Activated CD4-positive, alpha-beta memory T cell treated with anti-CD3 and anti-CD28 coated beads, Interleukin-2, amount 10 ng/mL, durations not matched to agents 7 days and 5 days (primary cell): ENCODE data around the gene C1orf159. TPM values are rescaled to one million over a fixed set of nuclear protein-coding genes. Genes with fewer than 3 reads are reported as not detected.

Experiments used
- CTCF ChIA-PET: fragments of 350-600 bp; sonication (Branson Sonifier 250); formaldehyde crosslinking; loops from one replicate; lab custom pipeline; 2021; ENCODE audit warnings: antibody characterized with exemption, inconsistent platforms; lab: Charles Lee
- POLR2A ChIA-PET: fragments of 350-600 bp; sonication (Branson Sonifier 250); formaldehyde crosslinking; loops from one replicate; lab custom pipeline; 2021; ENCODE audit warnings: antibody characterized with exemption; lab: Charles Lee
- DNase-seq: peaks from one replicate; pipeline ENCODE4 v3.0.0-alpha.2; 2020
- H3K27ac Mint-ChIP-seq: one replicate; pipeline ENCODE4 v1.8.0; 2021; ENCODE audit warnings: mild to moderate bottlenecking, mixed read lengths
- H3K27me3 Mint-ChIP-seq: one replicate; pipeline ENCODE4 v1.8.0; 2021; ENCODE audit warnings: mixed read lengths
- H3K36me3 Mint-ChIP-seq: one replicate; pipeline ENCODE4 v1.8.0; 2021; ENCODE audit warnings: low read depth, mixed read lengths
- H3K4me1 Mint-ChIP-seq: one replicate; pipeline ENCODE4 v1.8.0; 2021; ENCODE audit warnings: mixed read lengths
- H3K4me3 Mint-ChIP-seq: one replicate; pipeline ENCODE4 v1.8.0; 2021; ENCODE audit warnings: mild to moderate bottlenecking, mixed read lengths
- H3K9me3 Mint-ChIP-seq: one replicate; pipeline ENCODE4 v1.8.0; 2021; ENCODE audit warnings: mixed read lengths
- total RNA-seq, 2 experiments: library from RNA; stranded (reverse); gene quantifications; one replicate each; pipeline ENCODE4 v1.2.3, GENCODE V29; 2021

Gene C1orf159
- total RNA-seq, 2 experiments from 2014 or later, result 18.6 to 19.9 TPM

- Mint-ChIP-seq H3K27me3 (no peaks in the 10 kb centered on the region), H3K36me3 (no peaks in the 10 kb centered on the region), H3K4me1 (no peaks in the 10 kb centered on the region), H3K4me3 (no peak overlapping the region), H3K27ac (no peak overlapping the region), H3K9me3 (no peaks in the 10 kb centered on the region)
- DNase-seq, result no peak
- POLR2A ChIA-PET, result no interaction called here
- CTCF ChIA-PET, result no interaction called here
Observed at GRCh38 chr1:1046767-1047166, 69.1 kb downstream of the C1orf159 start.

DNA sequence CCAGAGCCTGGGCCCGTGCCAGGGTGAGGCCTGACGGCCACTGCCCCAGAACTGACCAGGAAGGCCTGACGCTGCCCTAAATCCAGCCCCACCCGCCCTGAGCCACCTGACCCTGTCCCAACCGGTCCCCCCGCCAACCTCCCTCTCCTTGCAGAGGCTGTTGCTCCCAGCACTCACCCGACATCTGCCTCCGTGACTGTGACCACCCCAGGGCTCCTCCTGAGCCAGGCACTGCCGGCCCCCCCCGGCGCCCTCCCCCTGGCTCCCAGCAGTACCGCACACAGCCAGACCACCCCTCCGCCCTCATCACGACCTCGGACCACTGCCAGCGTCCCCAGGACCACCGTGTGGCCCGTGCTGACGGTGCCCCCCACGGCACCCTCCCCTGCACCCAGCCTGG, 69.6 kb downstream of the C1orf159 start:
- DNase-seq, result no peak
- POLR2A ChIA-PET, result no interaction called here
- no peaks in the 10 kb centered on the region for H3K27me3 Mint-ChIP-seq
- H3K4me3 Mint-ChIP-seq, result no peak overlapping the region
- H3K4me1 Mint-ChIP-seq, result no peaks in the 10 kb centered on the region
- H3K36me3 Mint-ChIP-seq, result no peaks in the 10 kb centered on the region
- CTCF ChIA-PET, result no interaction called here
- no peaks in the 10 kb centered on the region for H3K9me3 Mint-ChIP-seq
- no peak overlapping the region for H3K27ac Mint-ChIP-seq

DNA sequence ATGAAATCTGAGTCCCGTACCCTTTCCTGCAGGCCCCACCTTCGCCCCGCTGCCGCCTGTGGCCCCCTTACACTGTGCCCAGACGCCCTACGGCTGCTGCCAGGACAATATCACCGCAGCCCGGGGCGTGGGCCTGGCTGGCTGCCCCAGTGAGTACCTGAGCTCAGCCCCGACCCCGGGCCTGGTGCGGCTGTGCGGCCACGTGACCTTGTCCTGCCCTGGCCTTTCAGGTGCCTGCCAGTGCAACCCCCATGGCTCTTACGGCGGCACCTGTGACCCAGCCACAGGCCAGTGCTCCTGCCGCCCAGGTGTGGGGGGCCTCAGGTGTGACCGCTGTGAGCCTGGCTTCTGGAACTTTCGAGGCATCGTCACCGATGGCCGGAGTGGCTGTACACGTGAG, 70.8 kb downstream of the C1orf159 start:
- Mint-ChIP-seq H3K27ac (no peak overlapping the region), H3K36me3 (no peaks in the 10 kb centered on the region), H3K9me3 (no peaks in the 10 kb centered on the region), H3K4me3 (no peak overlapping the region), H3K4me1 (peaks cover 2% of the 10 kb centered on the region), H3K27me3 (no peaks in the 10 kb centered on the region)
- POLR2A ChIA-PET, result no interaction called here
- CTCF ChIA-PET, result no interaction called here
- DNase-seq, result no peak

GRCh38 chr1:1044455-1045078, 71.3 kb downstream of the C1orf159 start:
- CTCF ChIA-PET, result no interaction called here

GRCh38 chr1:1043921-1044320, 72.0 kb downstream of the C1orf159 start:
- CTCF ChIA-PET, result no interaction called here
- Mint-ChIP-seq H3K9me3 (no peaks in the 10 kb centered on the region), H3K27me3 (peaks cover 8% of the 10 kb centered on the region), H3K4me1 (peaks cover 13% of the 10 kb centered on the region), H3K36me3 (no peaks in the 10 kb centered on the region), H3K27ac (no peak overlapping the region), H3K4me3 (no peak overlapping the region)
- DNase-seq, result no peak
- POLR2A ChIA-PET, result no interaction called here

More at GRCh38 chr1:1044455-1045078, 71.3 kb downstream of the C1orf159 start:
- H3K27me3 Mint-ChIP-seq, result peaks cover 2% of the 10 kb centered on the region
- peaks cover 6% of the 10 kb centered on the region for H3K4me1 Mint-ChIP-seq
- no peak overlapping the region for H3K27ac Mint-ChIP-seq
- POLR2A ChIA-PET, result no interaction called here
- no peaks in the 10 kb centered on the region for H3K36me3 Mint-ChIP-seq
- H3K9me3 Mint-ChIP-seq, result no peaks in the 10 kb centered on the region
- no peak overlapping the region for H3K4me3 Mint-ChIP-seq
- DNase-seq, result no peak

DNA sequence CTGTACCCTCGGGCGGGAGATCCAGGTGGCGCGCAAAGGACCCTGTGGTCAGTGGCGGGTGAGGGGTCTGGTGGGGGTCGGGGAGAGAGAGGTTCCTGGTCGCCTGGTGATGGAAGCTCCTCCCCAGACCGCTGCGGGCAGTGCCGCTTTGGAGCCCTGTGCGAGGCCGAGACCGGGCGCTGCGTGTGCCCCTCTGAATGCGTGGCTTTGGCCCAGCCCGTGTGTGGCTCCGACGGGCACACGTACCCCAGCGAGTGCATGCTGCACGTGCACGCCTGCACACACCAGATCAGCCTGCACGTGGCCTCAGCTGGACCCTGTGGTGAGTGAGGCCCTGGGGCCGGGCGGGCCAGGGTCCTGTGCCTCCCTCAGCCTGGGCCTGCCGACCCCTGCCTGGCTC, 72.5 kb downstream of the C1orf159 start:
- POLR2A ChIA-PET, result no interaction called here
- Mint-ChIP-seq H3K36me3 (no peaks in the 10 kb centered on the region), H3K9me3 (no peaks in the 10 kb centered on the region), H3K4me1 (peaks cover 18% of the 10 kb centered on the region), H3K27me3 (peaks cover 13% of the 10 kb centered on the region), H3K4me3 (no peak overlapping the region), H3K27ac (no peak overlapping the region)
- no peak for DNase-seq
- CTCF ChIA-PET, result no interaction called here

- Mint-ChIP-seq H3K4me3 (no peak overlapping the region), H3K27me3 (peaks cover 14% of the 10 kb centered on the region), H3K9me3 (no peaks in the 10 kb centered on the region), H3K4me1 (peaks cover 19% of the 10 kb centered on the region), H3K36me3 (no peaks in the 10 kb centered on the region), H3K27ac (no peak overlapping the region)
- POLR2A ChIA-PET, result no interaction called here
- CTCF ChIA-PET, result no interaction called here
- no peak for DNase-seq
Observed at GRCh38 chr1:1042835-1043234, 73.1 kb downstream of the C1orf159 start.

- Mint-ChIP-seq H3K27me3 (peaks cover 19% of the 10 kb centered on the region), H3K4me3 (no peak overlapping the region), H3K9me3 (no peaks in the 10 kb centered on the region), H3K27ac (no peak overlapping the region), H3K4me1 (peaks cover 19% of the 10 kb centered on the region), H3K36me3 (no peaks in the 10 kb centered on the region)
- ChIA-PET CTCF (no interaction called here), POLR2A (interaction anchor here (2.0 kb wide), 1 partner anchor 19 kb away, joined by 9 read pairs; no protein-coding TSS in a partner anchor)
- DNase-seq, result no peak
Observed at GRCh38 chr1:1041873-1042272, 74.0 kb downstream of the C1orf159 start.

DNA sequence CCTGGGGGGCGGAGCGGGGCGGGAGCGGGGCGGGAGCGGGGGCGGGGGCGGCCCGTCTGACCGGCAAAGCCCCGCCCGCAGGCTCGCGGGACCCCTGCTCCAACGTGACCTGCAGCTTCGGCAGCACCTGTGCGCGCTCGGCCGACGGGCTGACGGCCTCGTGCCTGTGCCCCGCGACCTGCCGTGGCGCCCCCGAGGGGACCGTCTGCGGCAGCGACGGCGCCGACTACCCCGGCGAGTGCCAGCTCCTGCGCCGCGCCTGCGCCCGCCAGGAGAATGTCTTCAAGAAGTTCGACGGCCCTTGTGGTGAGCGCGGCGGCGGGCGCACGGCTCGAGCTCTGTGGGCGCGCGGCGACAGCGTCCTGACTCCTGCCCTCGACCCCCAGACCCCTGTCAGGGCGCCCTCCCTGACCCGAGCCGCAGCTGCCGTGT, 74.8 kb downstream of the C1orf159 start:
- H3K4me1 Mint-ChIP-seq, result peaks cover 19% of the 10 kb centered on the region
- no peak for DNase-seq
- CTCF ChIA-PET, result interaction anchor here (0.6 to 2.2 kb wide), 6 partner anchors 10 to 249 kb away, joined by 3 to 7 read pairs (median 3); partner anchors contain the start of genes B3GALT6 and SDF4
- no peaks in the 10 kb centered on the region for H3K36me3 Mint-ChIP-seq
- POLR2A ChIA-PET, result interaction anchor here (0.7 to 3.1 kb wide), 8 partner anchors 18 to 191 kb away, joined by 3 to 25 read pairs (median 4); partner anchors contain the start of genes B3GALT6, ISG15 and SDF4
- no peak overlapping the region for H3K4me3 Mint-ChIP-seq
- peaks cover 19% of the 10 kb centered on the region for H3K27me3 Mint-ChIP-seq
- H3K27ac Mint-ChIP-seq, result no peak overlapping the region
- H3K9me3 Mint-ChIP-seq, result no peaks in the 10 kb centered on the region

DNA sequence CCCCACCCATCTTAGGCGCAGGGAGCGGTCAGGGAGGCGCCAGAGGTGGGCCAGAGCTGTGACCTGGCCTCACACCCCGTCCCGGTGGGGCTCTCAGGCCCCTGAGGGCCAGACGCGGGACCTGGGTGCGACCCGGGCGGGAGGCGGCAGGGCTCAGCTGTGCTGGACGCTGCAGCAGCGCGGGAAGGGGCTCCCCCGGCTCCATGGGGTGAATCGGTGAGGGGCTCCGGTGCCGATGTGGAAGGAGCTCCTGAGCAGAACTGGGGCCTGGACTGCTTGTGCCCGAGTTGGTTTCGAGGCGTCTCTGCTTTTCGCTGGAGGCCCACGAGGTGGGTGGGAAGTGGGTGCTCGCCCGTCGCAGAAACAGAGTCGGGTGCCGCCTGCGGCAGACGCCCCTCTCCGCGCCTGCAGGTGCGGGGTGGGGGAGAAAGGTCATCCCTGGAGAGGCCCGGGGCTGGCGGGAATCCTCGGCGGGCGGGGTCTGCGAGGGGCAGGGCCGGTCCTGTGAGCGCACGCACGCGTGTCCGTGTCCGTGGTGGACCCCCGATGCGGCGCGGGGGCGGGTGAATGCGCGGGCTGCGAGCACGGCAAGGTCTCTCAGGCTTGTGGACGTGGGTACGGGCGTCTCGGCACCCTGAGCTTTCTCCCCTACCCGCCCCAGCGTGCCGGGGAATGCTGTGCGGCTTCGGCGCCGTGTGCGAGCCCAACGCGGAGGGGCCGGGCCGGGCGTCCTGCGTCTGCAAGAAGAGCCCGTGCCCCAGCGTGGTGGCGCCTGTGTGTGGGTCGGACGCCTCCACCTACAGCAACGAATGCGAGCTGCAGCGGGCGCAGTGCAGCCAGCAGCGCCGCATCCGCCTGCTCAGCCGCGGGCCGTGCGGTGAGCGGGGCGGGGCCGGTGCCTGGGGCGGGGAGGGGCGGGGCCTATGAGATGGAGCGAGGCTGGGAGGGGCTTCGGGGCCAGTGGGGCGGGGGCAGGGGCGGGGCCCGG, 75.6 kb downstream of the C1orf159 start:
- H3K4me3 Mint-ChIP-seq, result peak overlapping the region; percentile 69
- DNase-seq, result peak; percentile 89
- peaks cover 19% of the 10 kb centered on the region for H3K4me1 Mint-ChIP-seq
- H3K36me3 Mint-ChIP-seq, result no peaks in the 10 kb centered on the region
- H3K27ac Mint-ChIP-seq, result no peak overlapping the region
- CTCF ChIA-PET, result interaction anchor here (0.6 to 2.2 kb wide), 8 partner anchors 9 to 250 kb away, joined by 3 to 7 read pairs (median 3); partner anchors contain the start of genes B3GALT6, ISG15 and SDF4
- H3K27me3 Mint-ChIP-seq, result peaks cover 27% of the 10 kb centered on the region
- no peaks in the 10 kb centered on the region for H3K9me3 Mint-ChIP-seq
- POLR2A ChIA-PET, result interaction anchor here (0.7 to 3.1 kb wide), 11 partner anchors 14 to 267 kb away, joined by 3 to 25 read pairs (median 4); partner anchors contain the start of genes AGRN, B3GALT6, ISG15 and SDF4

- peaks cover 31% of the 10 kb centered on the region for H3K27me3 Mint-ChIP-seq
- peak overlapping the region; percentile 28 for H3K27ac Mint-ChIP-seq
- POLR2A ChIA-PET, result interaction anchor here (0.8 to 3.1 kb wide), 7 partner anchors 15 to 268 kb away, joined by 3 to 25 read pairs (median 4); partner anchors contain the start of genes AGRN and ISG15
- peak overlapping the region; percentile 69 for H3K4me3 Mint-ChIP-seq
- CTCF ChIA-PET, result interaction anchor here (1.0 to 2.2 kb wide), 4 partner anchors 22 to 54 kb away, joined by 4 to 7 read pairs (median 5); partner anchors contain the start of gene ISG15
- H3K9me3 Mint-ChIP-seq, result no peaks in the 10 kb centered on the region
- H3K36me3 Mint-ChIP-seq, result no peaks in the 10 kb centered on the region
- H3K4me1 Mint-ChIP-seq, result peaks cover 19% of the 10 kb centered on the region
- DNase-seq, result peak; percentile 48
Observed at GRCh38 chr1:1039145-1039910, 76.6 kb downstream of the C1orf159 start.

DNA sequence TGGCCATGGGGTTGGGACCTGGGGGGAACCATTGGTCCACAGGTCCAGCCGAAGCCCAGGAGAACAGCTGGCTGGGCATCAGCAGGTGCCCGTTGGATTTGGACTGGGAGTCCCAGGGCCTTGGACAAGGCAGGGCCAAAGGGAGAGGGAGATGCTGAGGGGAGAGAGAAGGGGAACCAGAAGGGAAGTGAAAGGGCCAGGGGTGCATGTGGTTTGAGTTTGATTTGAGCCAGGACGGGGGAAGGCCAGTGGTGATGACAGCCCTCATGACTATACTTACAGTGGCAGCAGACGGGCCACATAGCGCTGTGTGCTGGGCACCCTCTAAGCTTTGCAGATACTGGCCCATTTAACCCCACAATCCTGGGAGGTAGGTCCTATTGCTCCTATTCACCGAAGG, 77.2 kb downstream of the C1orf159 start:
- no peak for DNase-seq
- ChIA-PET POLR2A (interaction anchor here (0.9 to 3.1 kb wide), 3 partner anchors 24 to 168 kb away, joined by 3 to 25 read pairs (median 3); partner anchors contain the start of gene ISG15), CTCF (interaction anchor here (1.1 to 1.4 kb wide), 2 partner anchors 21 to 25 kb away, joined by 4 to 6 read pairs; no protein-coding TSS in a partner anchor)
- H3K9me3 Mint-ChIP-seq, result no peaks in the 10 kb centered on the region
- H3K4me1 Mint-ChIP-seq, result peaks cover 19% of the 10 kb centered on the region
- no peaks in the 10 kb centered on the region for H3K36me3 Mint-ChIP-seq
- no peak overlapping the region for H3K27ac Mint-ChIP-seq
- peaks cover 33% of the 10 kb centered on the region for H3K27me3 Mint-ChIP-seq
- H3K4me3 Mint-ChIP-seq, result peak overlapping the region; percentile 35
